Adipocyte (in vitro differentiated cells): ENCODE measurements around the gene STAB2.
"Not testable (repeated sequence)": the region's sequence is repeated elsewhere in the genome, so short reads cannot be mapped to it uniquely, and the experiment has no call there.

Experiments
- DNase-seq: peaks from one replicate; pipeline ENCODE4 v3.0.0-alpha.2; 2015; ENCODE audit warnings: low read depth
- H3K27me3 ChIP-seq: replicated peaks from 2 replicates; pipeline ENCODE4 v1.7.0; 2013; ENCODE audit warnings: mild to moderate bottlenecking, low read length, moderate library complexity; ENCODE audit not compliant: control insufficient read depth, insufficient read depth
- H3K36me3 ChIP-seq: 2 replicates; pipeline ENCODE4 v1.7.0; 2013; ENCODE audit warnings: low read length, mild to moderate bottlenecking, moderate library complexity; ENCODE audit not compliant: control insufficient read depth, insufficient read depth, severe bottlenecking
- H3K4me1 ChIP-seq: 2 replicates; pipeline ENCODE4 v1.7.0; 2013; ENCODE audit warnings: mild to moderate bottlenecking, low read length, moderate library complexity; ENCODE audit not compliant: control insufficient read depth, insufficient read depth
- H3K4me3 ChIP-seq: 2 replicates; pipeline ENCODE4 v1.7.0; 2013; ENCODE audit warnings: mild to moderate bottlenecking, low read length, moderate library complexity
- H3K9ac ChIP-seq: 2 replicates; pipeline ENCODE4 v1.7.0; 2013; ENCODE audit warnings: mild to moderate bottlenecking, low read length, moderate library complexity
- H3K9me3 ChIP-seq: 2 replicates; pipeline ENCODE4 v1.7.0; 2013; ENCODE audit warnings: mild to moderate bottlenecking, low read length, moderate library complexity; ENCODE audit not compliant: control insufficient read depth

STAB2 gene

DNA sequence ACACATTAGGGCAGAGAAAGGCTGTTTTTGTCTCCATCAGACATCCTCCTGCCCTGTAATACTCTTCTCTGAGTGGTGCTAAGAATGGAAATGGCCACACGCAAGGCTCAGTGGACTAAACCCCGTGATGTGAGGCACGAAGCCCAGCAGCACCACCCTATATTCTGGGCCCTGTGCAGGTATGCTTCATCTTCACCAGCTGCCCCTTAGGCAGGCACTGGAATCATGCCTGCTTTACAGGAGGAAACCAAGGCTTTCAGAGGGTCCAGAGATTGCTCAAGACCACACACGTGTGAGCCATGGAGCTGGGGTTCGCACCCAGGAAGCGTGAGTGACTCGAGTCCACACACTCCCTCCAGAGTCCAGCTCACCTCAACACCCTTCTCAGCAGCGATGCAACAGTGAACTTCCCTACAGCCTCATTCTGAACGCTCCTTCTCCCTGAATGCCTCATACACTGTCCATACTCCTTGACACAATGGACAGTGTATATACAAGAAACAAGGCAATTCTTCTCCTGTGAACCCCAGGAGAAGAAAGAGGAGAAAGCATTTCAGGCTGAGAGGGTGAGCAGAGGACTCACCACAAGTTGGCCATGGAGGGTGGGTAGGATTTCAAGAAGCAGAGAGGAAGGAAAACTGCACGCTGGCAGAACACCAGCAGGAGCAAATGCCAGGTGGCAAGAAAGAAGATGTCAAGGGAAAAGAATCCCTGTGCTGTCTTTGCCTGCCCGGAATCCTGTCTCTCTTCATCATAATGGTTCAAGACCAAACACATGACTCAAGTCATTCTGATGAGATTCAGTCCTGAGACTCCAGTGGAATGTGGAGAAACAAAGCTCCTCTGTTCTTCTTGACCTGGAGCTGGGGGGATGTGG is 214.9 kb downstream of the STAB2 start:
- H3K9me3 ChIP-seq, result no peaks in the 10 kb centered on the region
- peaks cover 12% of the 10 kb centered on the region for H3K36me3 ChIP-seq
- no peak overlapping the region for H3K9ac ChIP-seq
- DNase-seq, result no peak
- H3K27me3 ChIP-seq, result no peaks in the 10 kb centered on the region
- H3K4me1 ChIP-seq, result peaks cover 42% of the 10 kb centered on the region
- no peak overlapping the region for H3K4me3 ChIP-seq

DNA sequence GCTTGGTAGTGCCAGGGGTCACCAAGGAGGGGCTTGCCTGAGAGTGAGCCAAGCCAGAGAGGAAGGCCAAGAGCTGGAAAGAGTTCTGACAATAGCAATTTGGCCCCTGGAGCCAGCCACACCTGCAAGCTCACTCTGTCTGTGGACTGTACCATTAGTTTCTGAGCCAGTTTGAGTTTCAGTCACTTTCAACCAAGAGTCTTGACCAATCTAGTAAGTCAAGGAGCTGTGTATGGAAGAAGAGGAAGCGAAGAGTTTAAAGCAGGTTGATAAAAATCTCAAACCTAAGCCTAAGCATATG is 215.5 kb downstream of the STAB2 start:
- Histone ChIP-seq H3K27me3 (no peaks in the 10 kb centered on the region), H3K4me1 (peaks cover 42% of the 10 kb centered on the region), H3K9me3 (no peaks in the 10 kb centered on the region), H3K9ac (no peak overlapping the region), H3K4me3 (no peak overlapping the region), H3K36me3 (peaks cover 12% of the 10 kb centered on the region)
- DNase-seq, result no peak

DNA sequence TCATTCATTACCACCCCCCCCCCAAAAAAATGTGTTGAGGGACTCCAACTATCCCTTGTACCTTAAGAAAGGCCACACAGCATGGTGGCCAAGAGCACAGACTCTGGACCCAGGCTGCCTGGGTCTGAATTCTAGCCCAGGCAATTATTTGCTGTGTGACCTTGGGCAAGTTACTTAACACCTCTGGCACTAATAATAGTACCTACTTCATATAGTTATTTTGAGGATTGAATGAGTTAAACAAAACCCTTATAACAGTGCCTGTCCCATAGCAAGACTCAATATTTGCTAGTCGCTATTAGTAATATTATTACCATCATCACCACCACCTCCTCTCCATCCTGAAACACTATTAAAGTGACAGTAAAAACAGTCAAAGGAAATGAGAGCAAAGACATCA is 216.8 kb downstream of the STAB2 start:
- Histone ChIP-seq H3K36me3 (no peaks in the 10 kb centered on the region), H3K27me3 (no peaks in the 10 kb centered on the region), H3K9me3 (no peaks in the 10 kb centered on the region), H3K9ac (no peak overlapping the region), H3K4me3 (no peak overlapping the region), H3K4me1 (peaks cover 42% of the 10 kb centered on the region)
- DNase-seq, result no peak

DNA sequence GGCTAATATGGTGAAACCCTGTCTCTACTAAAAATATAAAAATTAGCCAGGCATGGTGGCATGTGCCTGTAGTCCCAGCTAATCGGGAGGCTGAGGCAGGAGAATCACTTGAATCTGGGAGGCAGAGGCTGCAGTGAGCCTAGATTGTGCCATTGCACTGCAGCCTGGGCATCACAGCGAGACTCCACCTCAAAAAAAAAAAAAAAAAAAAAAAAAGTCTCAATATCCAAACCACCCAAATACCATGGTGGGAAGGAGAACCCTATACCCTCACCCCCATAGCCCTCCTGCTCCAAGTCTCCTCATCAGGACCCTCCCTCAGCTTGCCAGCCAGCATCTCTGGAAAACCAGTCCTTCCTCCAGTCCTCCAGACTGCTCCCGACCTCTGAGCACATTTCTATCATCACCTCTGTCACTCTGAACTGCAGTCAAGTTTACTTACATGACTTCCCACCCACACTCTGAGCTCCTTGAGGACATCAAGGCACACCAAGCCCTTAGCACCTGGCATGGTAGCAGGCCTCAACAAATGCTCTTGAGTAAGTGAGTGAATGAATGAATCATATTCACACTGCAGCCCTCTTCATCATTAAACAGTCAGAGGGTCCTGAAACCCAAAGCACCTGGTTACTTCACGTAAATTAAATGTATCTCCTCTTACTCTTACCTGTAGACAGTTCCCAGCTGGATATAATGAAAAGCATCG is 218.7 kb downstream of the STAB2 start:
- Histone ChIP-seq H3K27me3 (no peaks in the 10 kb centered on the region), H3K9me3 (no peaks in the 10 kb centered on the region), H3K36me3 (peaks cover 6% of the 10 kb centered on the region), H3K4me1 (peaks cover 31% of the 10 kb centered on the region), H3K9ac (no peak overlapping the region), H3K4me3 (peak overlapping the region; percentile 30)
- DNase-seq, result no peak

DNA sequence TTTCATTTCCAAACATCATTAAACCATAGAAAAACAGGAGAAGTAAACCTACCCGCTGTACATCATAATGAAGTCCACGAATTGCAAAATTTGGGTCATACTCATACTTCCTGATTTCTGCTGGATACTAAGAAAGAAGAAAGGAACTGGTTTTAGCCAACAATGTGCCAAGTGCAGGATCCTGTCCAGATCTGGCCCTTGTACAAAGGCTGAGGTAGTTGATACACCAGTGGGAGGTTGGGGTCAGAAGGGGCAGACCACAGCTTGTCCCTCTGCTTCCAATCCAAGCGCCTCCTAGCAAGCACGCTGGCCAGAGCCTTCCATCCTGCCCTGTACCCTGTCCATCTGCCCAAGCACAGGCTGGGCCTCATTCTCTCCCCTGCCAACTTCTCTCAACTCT is 219.7 kb downstream of the STAB2 start:
- no peak for DNase-seq
- peaks cover 13% of the 10 kb centered on the region for H3K36me3 ChIP-seq
- peaks cover 28% of the 10 kb centered on the region for H3K4me1 ChIP-seq
- H3K9me3 ChIP-seq, result no peaks in the 10 kb centered on the region
- H3K27me3 ChIP-seq, result no peaks in the 10 kb centered on the region
- H3K4me3 ChIP-seq, result no peak overlapping the region
- no peak overlapping the region for H3K9ac ChIP-seq

DNA sequence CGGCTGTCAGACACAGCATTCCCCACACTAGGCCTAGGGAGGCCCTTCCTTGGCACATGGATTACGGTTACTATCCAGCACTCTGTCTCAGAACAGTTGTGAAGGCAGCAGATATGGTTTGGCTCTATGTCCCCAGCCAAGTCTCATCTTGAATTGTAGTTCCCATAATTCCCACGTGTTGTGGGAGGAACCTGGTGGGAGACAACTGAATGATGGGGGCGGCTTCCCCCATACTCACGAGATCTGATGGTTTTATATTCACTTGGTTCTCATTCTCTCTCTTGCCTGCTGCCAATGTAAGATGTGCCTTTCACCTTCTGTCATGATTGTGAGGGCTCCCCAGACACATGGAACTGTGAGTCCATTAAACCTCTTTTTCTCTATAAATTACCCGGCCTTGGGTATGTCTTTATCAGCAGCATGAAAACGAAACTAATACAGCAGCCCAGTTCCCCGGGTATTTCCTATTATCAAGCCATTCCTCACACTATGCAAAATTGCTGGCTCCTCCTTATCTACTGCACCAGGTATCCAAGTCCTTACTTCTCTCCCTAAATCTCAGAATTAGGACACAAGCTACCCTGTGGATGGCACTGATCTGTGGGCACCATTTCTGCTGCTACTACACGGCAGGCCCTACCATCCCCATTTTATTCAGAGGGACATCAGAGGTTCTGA is 220.6 kb downstream of the STAB2 start:
- Histone ChIP-seq H3K4me1 (peaks cover 24% of the 10 kb centered on the region), H3K9me3 (no peaks in the 10 kb centered on the region), H3K9ac (no peak overlapping the region), H3K36me3 (peaks cover 22% of the 10 kb centered on the region), H3K4me3 (no peak overlapping the region), H3K27me3 (no peaks in the 10 kb centered on the region)
- no peak for DNase-seq

DNA sequence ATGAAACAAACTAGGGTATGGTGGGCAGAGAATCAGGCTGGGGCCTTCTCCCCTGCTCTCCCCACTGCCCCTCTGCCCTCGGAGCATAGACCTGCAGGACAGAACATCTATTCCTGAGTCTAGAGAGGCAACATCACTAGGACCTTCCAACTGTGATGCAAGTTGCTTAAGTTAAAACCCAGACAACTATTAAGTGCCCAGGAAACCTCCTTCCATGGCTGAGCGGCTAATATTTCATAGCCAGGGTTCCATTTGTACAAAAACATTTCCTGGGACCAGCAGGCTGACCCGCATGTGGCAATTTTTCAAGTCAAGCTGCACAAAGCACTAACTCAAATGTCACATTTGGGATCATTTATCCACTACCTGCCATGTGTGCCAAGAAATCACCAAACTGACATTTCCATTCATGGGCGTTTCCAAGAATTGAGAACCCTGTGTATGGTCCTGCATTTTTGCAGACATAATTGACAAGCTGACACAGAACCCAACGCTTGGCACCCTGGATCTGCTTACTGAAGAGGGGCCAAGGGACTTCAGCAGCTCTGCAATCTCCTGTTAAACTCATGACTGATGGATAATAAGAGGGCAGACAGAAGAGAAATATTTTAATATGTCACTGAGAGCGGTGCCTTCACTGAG is 221.3 kb downstream of the STAB2 start:
- Histone ChIP-seq H3K36me3 (peaks cover 22% of the 10 kb centered on the region), H3K27me3 (no peaks in the 10 kb centered on the region), H3K4me1 (peaks cover 26% of the 10 kb centered on the region), H3K4me3 (no peak overlapping the region), H3K9ac (no peak overlapping the region), H3K9me3 (no peaks in the 10 kb centered on the region)
- no peak for DNase-seq

DNA sequence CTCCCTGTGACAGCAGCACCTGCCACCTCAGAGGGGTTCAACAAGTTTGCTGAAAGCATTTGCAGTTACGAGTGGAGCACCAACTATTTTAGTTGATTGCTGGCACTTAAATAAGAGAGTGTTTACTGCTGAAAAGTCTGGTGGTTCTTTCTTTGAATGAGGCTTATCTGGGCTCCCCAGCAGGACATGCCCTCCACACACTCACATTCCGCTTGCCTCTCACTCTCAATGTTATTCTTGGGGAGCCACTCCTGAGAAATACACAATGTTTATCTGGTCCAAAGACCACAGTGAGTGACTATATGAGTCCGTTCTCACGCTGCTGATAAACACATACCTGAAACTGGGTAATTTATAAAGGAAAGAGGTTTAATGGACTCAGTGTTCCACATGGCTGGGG is 222.1 kb downstream of the STAB2 start:
- H3K9ac ChIP-seq, result no peak overlapping the region
- DNase-seq, result no peak
- H3K36me3 ChIP-seq, result peaks cover 22% of the 10 kb centered on the region
- H3K4me1 ChIP-seq, result peaks cover 34% of the 10 kb centered on the region
- no peaks in the 10 kb centered on the region for H3K9me3 ChIP-seq
- no peaks in the 10 kb centered on the region for H3K27me3 ChIP-seq
- H3K4me3 ChIP-seq, result no peak overlapping the region

DNA sequence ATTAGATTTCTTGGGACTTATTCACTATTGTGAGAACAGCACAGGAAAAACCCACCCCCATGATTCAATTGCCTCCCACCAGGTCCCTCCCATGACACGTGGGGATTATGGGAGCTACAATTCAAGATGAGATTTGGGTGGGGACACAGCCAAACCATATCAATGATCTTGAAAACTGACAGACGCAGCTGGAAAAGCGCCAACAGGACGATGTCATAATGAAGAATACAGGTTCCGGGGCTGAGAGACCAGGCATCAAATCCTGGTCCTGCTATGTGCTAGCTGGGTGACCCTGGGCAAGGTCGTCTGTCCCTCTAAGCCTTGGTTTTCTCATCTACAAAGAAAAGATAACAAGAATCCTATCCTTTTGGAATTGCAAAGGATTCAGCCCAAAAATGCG is 222.6 kb downstream of the STAB2 start:
- H3K9ac ChIP-seq, H3K27me3 ChIP-seq, DNase-seq, H3K9me3 ChIP-seq, H3K4me3 ChIP-seq: not testable (repeated sequence)
- peaks cover 37% of the 10 kb centered on the region for H3K4me1 ChIP-seq
- H3K36me3 ChIP-seq, result peaks cover 22% of the 10 kb centered on the region

DNA sequence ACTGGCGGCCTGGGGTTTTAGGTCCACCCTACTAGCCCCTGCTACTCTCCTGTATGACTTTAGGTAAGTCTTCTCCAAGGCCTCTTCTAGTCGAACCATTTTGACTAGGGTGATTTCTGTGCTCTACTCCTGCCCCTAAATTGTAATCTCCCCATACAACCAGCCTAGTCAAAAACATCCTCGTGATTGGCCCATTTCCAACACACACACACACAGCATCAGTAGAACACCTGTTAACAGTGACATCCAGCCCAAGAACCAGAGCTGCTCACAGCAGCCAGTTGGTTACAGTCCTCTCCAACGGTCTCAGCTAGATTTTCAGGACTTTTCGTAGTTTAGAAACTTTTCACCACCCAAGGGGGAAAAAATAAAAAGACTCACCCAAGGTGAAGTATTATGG is 223.0 kb downstream of the STAB2 start:
- Histone ChIP-seq H3K36me3 (peaks cover 22% of the 10 kb centered on the region), H3K27me3 (no peaks in the 10 kb centered on the region), H3K9ac (no peak overlapping the region), H3K9me3 (no peaks in the 10 kb centered on the region), H3K4me3 (no peak overlapping the region), H3K4me1 (peaks cover 33% of the 10 kb centered on the region)
- no peak for DNase-seq

DNA sequence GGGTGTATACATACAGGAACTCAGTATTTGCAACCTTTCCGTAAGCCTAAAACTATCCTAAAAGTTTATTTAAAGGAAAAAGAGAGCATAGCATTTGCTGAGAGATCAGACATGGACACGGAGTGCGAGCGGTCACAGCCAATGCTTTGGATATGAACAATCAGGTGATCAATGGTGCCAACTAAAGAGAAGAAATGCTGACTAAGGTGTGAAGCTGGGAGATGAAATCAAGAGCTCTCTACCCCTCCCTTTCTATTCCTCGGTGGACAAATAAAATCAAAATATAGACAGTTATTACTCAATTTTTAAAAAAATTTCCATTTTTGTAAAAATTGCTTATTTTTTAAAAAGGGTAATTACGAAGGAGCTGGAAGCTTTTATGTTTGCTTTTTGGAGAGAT is 224.7 kb downstream of the STAB2 start:
- H3K27me3 ChIP-seq, result no peaks in the 10 kb centered on the region
- H3K36me3 ChIP-seq, result peaks cover 22% of the 10 kb centered on the region
- H3K9ac ChIP-seq, result no peak overlapping the region
- no peak overlapping the region for H3K4me3 ChIP-seq
- H3K9me3 ChIP-seq, result no peaks in the 10 kb centered on the region
- DNase-seq, result no peak
- peaks cover 18% of the 10 kb centered on the region for H3K4me1 ChIP-seq
